HEK293T (cell line): ENCODE measurements around the gene PIAS3.

Source experiments
- BHLHE40 ChIP-seq: fragments of 450-650 bp; IDR thresholded peaks from 2 replicates; pipeline ENCODE4 v1.6.1; 2016; ENCODE audit warnings: mild to moderate bottlenecking, moderate library complexity, borderline replicate concordance
- CTBP1 ChIP-seq: fragments of 450-650 bp; IDR thresholded peaks from 2 replicates; pipeline ENCODE4 v1.6.1; 2016; ENCODE audit warnings: borderline replicate concordance
- ELF4 ChIP-seq: fragments of 450-650 bp; IDR thresholded peaks from 2 replicates; pipeline ENCODE4 v1.6.1; 2017; ENCODE audit warnings: antibody characterized with exemption
- FOXA1 ChIP-seq: fragments of 450-650 bp; IDR thresholded peaks from 2 replicates; pipeline ENCODE4 v1.6.1; 2016; ENCODE audit warnings: mild to moderate bottlenecking
- FOXK2 ChIP-seq: fragments of 450-650 bp; IDR thresholded peaks from 2 replicates; pipeline ENCODE4 v1.6.1; 2016; ENCODE audit warnings: mild to moderate bottlenecking
- FOXM1 ChIP-seq: fragments of 450-650 bp; IDR thresholded peaks from 2 replicates; pipeline ENCODE4 v1.6.1; 2017; ENCODE audit warnings: mild to moderate bottlenecking, borderline replicate concordance
- HDGF ChIP-seq: fragments of 450-650 bp; IDR thresholded peaks from 2 replicates; pipeline ENCODE4 v1.6.1; 2017; ENCODE audit warnings: antibody characterized with exemption, borderline replicate concordance
- LEF1 ChIP-seq: fragments of 450-650 bp; IDR thresholded peaks from 2 replicates; pipeline ENCODE4 v1.6.1; 2017; ENCODE audit warnings: mild to moderate bottlenecking, borderline replicate concordance
- SP1 ChIP-seq: fragments of 450-650 bp; IDR thresholded peaks from 2 replicates; pipeline ENCODE4 v1.6.1; 2017
- TARDBP ChIP-seq: fragments of 450-650 bp; IDR thresholded peaks from 2 replicates; pipeline ENCODE4 v1.6.1; 2016
- ZNF384 ChIP-seq: fragments of 450-650 bp; IDR thresholded peaks from 2 replicates; pipeline ENCODE4 v1.6.1; 2016
- TF ChIP-seq, protein P1 (sequence below): fragments of 450-650 bp; IDR thresholded peaks from 2 replicates; pipeline ENCODE4 v1.6.1; 2016

DNA sequence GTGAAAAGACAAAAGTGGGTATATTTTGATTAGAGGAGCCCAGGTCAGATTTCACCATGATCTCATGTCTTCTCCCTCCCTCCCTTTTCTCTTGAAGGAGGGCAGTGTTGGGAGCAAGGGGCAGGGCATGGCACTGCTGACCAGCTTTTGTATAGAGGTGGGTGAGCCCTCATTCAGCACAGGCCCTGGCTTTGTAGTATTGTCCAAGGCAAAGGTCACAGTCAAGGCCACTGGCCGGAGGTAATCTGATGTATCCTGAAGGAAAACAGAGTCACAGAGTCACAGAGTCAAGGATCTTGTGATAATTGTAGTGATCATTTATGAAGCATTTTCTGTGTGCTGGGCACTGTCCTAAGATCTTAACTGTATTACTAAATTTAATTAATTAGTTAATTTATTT is 39.1 kb upstream of the PIAS3 start:
- TF ChIP-seq, protein P1, sequence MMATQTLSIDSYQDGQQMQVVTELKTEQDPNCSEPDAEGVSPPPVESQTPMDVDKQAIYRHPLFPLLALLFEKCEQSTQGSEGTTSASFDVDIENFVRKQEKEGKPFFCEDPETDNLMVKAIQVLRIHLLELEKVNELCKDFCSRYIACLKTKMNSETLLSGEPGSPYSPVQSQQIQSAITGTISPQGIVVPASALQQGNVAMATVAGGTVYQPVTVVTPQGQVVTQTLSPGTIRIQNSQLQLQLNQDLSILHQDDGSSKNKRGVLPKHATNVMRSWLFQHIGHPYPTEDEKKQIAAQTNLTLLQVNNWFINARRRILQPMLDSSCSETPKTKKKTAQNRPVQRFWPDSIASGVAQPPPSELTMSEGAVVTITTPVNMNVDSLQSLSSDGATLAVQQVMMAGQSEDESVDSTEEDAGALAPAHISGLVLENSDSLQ = no peak
- TF ChIP-seq CTBP1 (no peak), SP1 (no peak), FOXK2 (no peak), FOXA1 (no peak), BHLHE40 (no peak), ZNF384 (no peak), HDGF (no peak), LEF1 (no peak), FOXM1 (no peak), TARDBP (no peak), ELF4 (no peak)
